RWPE2 (cell line): ENCODE measurements around the gene SYNJ2.

ENCODE experiments used
- ATAC-seq: fragments of 200-7000 bp; cut with Tn5 transposase; 3 replicates; pipeline ENCODE4 v1.9.1; 2021; ENCODE audit warnings: low read depth
- DNase-seq: peaks from one replicate; pipeline ENCODE4 v3.0.0-alpha.2; 2020; ENCODE audit warnings: low spot score
- H3K27ac ChIP-seq: fragments of 450-650 bp; 2 replicates; pipeline ENCODE4 v1.5.1; 2017; ENCODE audit warnings: mild to moderate bottlenecking; ENCODE audit not compliant: poor library complexity, severe bottlenecking
- H3K27me3 ChIP-seq: fragments of 250-450 bp; sonication (Bioruptor Pico); 2 replicates; pipeline ENCODE4 v1.5.1; 2021; ENCODE audit warnings: mild to moderate bottlenecking, moderate library complexity; ENCODE audit not compliant: insufficient read depth, poor library complexity, severe bottlenecking
- H3K36me3 ChIP-seq: fragments of 250-450 bp; sonication (Bioruptor Pico); 2 replicates; pipeline ENCODE4 v1.5.1; 2020; ENCODE audit warnings: low read depth, mild to moderate bottlenecking, moderate library complexity
- H3K4me1 ChIP-seq: fragments of 250-450 bp; sonication (Bioruptor Pico); 2 replicates; pipeline ENCODE4 v1.5.1; 2021; ENCODE audit warnings: mild to moderate bottlenecking, moderate library complexity; ENCODE audit not compliant: insufficient read depth, poor library complexity, severe bottlenecking
- H3K4me3 ChIP-seq: fragments of 250-450 bp; sonication (Bioruptor Pico); 2 replicates; pipeline ENCODE4 v1.5.1; 2021; ENCODE audit warnings: mild to moderate bottlenecking, moderate library complexity; ENCODE audit not compliant: severe bottlenecking
- H3K9me3 ChIP-seq: fragments of 250-450 bp; sonication (Bioruptor Pico); 2 replicates; pipeline ENCODE4 v1.5.1; 2021; ENCODE audit warnings: mild to moderate bottlenecking, moderate library complexity; ENCODE audit not compliant: severe bottlenecking
- TF ChIP-seq, protein P1 (sequence below): fragments of 450-650 bp; IDR thresholded peaks from one replicate; pipeline ENCODE4 v1.5.1; 2017; ENCODE audit warnings: mild to moderate bottlenecking, moderate library complexity; ENCODE audit not compliant: poor library complexity, severe bottlenecking

Gene SYNJ2

DNA sequence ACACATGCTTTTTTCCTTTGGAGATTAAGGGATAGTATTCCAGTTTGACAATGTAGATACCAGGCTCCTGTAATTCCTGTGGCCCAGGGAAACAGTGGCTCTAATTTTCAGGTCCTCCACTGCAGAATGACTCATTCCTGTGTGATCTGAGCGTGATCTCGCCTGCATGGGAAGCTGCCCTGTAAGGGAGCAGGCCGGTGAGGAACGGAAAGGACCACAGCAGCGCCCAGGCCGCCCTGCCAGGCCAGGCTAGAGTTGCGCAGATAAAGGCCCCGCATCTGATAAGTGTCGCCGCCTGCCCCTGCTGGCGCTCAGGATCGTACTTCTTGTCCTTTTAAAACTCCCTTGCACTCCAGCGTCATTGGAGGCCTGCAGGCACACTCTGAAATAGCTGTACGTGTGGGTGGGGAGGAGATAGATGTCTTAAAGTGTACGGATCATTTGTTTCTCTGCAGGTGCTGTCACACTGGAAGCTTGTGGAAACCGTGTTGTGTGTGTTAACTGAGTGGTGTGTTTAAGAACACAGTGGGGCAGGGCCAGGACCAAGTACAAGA is 60.7 kb downstream of the SYNJ2 start:
- DNase-seq (no peak), ATAC-seq (peak; percentile 72)
- Histone ChIP-seq H3K4me1 (peaks cover 33% of the 10 kb centered on the region), H3K36me3 (no peaks in the 10 kb centered on the region; the same call in none of the 2 replicates), H3K27me3 (no peaks in the 10 kb centered on the region), H3K4me3 (no peak overlapping the region), H3K9me3 (no peaks in the 10 kb centered on the region), H3K27ac (peak overlapping the region; percentile 64)
- TF ChIP-seq, protein P1, sequence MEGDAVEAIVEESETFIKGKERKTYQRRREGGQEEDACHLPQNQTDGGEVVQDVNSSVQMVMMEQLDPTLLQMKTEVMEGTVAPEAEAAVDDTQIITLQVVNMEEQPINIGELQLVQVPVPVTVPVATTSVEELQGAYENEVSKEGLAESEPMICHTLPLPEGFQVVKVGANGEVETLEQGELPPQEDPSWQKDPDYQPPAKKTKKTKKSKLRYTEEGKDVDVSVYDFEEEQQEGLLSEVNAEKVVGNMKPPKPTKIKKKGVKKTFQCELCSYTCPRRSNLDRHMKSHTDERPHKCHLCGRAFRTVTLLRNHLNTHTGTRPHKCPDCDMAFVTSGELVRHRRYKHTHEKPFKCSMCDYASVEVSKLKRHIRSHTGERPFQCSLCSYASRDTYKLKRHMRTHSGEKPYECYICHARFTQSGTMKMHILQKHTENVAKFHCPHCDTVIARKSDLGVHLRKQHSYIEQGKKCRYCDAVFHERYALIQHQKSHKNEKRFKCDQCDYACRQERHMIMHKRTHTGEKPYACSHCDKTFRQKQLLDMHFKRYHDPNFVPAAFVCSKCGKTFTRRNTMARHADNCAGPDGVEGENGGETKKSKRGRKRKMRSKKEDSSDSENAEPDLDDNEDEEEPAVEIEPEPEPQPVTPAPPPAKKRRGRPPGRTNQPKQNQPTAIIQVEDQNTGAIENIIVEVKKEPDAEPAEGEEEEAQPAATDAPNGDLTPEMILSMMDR, result no peak

DNA sequence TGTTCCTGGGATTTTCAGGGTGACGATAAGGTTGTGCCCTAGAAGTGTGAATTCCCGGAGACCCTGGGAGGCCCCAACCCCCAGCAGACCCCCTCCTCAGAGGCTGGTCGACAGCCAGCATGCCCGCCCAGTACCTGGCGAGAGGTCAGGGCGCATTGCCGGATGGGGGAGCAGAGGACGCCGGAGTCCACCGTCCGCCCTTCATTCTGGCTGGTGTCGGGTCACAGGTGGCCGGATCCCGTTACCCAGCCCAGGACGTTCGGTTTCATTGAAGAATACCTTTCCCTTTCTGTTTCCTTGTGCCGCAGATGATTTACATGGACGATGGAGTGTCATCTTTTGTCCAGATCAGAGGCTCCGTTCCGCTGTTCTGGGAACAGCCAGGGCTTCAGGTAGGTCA is 61.3 kb downstream of the SYNJ2 start:
- DNase-seq, result no peak
- Histone ChIP-seq H3K4me1 (peaks cover 33% of the 10 kb centered on the region), H3K27ac (peak overlapping the region; percentile 64), H3K9me3 (no peaks in the 10 kb centered on the region), H3K27me3 (no peaks in the 10 kb centered on the region), H3K36me3 (no peaks in the 10 kb centered on the region; the same call in none of the 2 replicates), H3K4me3 (no peak overlapping the region)
- ATAC-seq, result no peak
- TF ChIP-seq, protein P1, result no peak

DNA sequence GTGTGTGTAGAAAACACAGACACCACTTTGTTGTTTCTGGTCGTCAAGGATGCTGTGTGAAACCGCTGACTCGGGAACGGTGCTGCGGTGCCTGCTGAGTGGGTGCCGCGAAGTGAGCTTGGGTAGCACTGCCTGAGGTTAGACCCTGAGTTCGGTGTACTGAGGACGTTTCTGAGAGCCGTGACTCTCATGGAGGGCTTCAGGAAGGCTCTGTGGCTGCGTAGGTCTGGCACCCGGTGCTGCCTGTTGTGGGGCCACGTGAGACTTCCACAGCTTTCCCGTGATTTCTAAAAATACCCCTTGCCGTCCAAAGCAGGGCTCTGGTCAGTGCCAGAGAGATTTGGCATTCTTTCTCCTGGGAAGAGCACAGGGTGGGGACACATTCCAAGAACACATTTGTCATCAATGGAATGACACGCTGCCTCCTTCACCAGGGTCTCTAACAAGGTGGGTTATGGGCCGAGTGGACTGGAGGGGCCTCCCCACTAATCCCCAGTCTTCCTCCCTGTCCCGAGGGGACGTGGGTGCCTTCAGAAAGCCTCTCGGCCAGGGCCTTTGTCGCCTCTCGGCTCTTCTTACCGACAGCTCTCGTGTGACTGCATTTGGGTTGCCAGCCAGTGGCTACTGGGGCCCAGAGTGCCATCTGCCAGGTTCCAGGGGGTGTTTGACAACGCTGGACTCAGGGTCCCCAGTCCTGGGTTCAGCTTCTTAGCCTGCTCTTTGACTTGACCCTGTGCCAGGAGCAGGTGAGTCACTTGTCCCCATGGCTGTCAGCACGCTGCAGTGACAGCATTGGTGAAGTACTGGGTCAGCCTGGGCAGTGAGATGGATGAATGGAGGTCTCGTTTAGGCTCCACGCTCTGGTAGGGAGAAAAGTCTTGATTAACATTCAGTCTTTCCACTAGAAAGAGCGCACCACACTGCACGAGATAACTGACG is 62.2 kb downstream of the SYNJ2 start:
- Histone ChIP-seq H3K9me3 (no peaks in the 10 kb centered on the region), H3K36me3 (no peaks in the 10 kb centered on the region; the same call in none of the 2 replicates), H3K27me3 (no peaks in the 10 kb centered on the region), H3K27ac (no peak overlapping the region), H3K4me3 (no peak overlapping the region), H3K4me1 (peaks cover 33% of the 10 kb centered on the region)
- TF ChIP-seq, protein P1, result no peak
- DNase-seq, result no peak
- no peak for ATAC-seq

DNA sequence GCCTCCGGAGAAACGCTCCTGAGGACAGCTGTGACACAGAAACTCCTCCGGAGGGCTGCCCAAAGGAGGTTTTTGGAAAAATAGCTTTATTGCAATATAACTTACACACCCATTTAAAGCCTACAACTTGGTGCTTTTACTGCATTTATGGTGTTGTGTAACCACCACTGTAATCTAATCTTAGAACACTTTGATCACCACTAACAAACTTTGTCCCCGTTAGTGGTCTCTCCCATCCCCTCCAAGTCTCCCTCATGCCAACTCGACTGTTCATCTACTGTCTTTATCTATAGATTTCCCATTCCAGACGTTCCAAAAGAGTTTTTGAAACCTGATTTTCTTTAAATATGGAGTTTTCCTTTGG is 62.8 kb downstream of the SYNJ2 start:
- DNase-seq (no peak), ATAC-seq (no peak)
- peaks cover 33% of the 10 kb centered on the region for H3K4me1 ChIP-seq
- H3K9me3 ChIP-seq, result no peaks in the 10 kb centered on the region
- H3K4me3 ChIP-seq, result no peak overlapping the region
- no peaks in the 10 kb centered on the region; the same call in none of the 2 replicates for H3K36me3 ChIP-seq
- TF ChIP-seq, protein P1, result no peak
- no peak overlapping the region for H3K27ac ChIP-seq
- H3K27me3 ChIP-seq, result no peaks in the 10 kb centered on the region
